ENCODE results near the gene AGTR1. TPM values are rescaled to one million over a fixed set of nuclear protein-coding genes. Genes with fewer than 3 reads are reported as not detected.

Gene AGTR1
- polyA plus RNA-seq, 1 experiment = 0.98 TPM

- ChIA-PET CTCF (no interaction called here), POLR2A (no interaction called here)
- Histone ChIP-seq H3K4me3 (ENCODE audit: low read depth, low read length) (no peak overlapping the region), H3K27me3 (ENCODE audit: control insufficient read depth, insufficient read depth, low read length) (no peaks in the 10 kb centered on the region), H3K36me3 (ENCODE audit: control insufficient read depth, insufficient read depth, low read length) (no peaks in the 10 kb centered on the region)
- DNase-seq (ENCODE audit: low read depth) = no peak
- no peak for TF ChIP-seq CTCF (IDR thresholded peaks at IDR 0.05; ENCODE audit: insufficient read depth, low read depth, low read length)
These were observed 91.4 kb downstream of the AGTR1 start for GRCh38 chr3:148789146-148789545.

- POLR2A ChIA-PET = no interaction called here
These were observed 92.2 kb downstream of the AGTR1 start for GRCh38 chr3:148789906-148790305.

GRCh38 chr3:148790370-148790769 is 92.7 kb downstream of the AGTR1 start:
- no peak for TF ChIP-seq CTCF (IDR thresholded peaks at IDR 0.05; ENCODE audit: insufficient read depth, low read depth, low read length)
- Histone ChIP-seq H3K36me3 (ENCODE audit: control insufficient read depth, insufficient read depth, low read length) (no peaks in the 10 kb centered on the region), H3K4me3 (ENCODE audit: low read depth, low read length) (no peak overlapping the region), H3K27me3 (ENCODE audit: control insufficient read depth, insufficient read depth, low read length) (no peaks in the 10 kb centered on the region)
- ChIA-PET CTCF (no interaction called here), POLR2A (no interaction called here)
- no peak for DNase-seq (ENCODE audit: low read depth)

More at GRCh38 chr3:148789906-148790305, 92.2 kb downstream of the AGTR1 start:
- Histone ChIP-seq H3K27me3 (ENCODE audit: control insufficient read depth, insufficient read depth, low read length) (no peaks in the 10 kb centered on the region), H3K4me3 (ENCODE audit: low read depth, low read length) (no peak overlapping the region), H3K36me3 (ENCODE audit: control insufficient read depth, insufficient read depth, low read length) (no peaks in the 10 kb centered on the region)
- CTCF ChIA-PET = no interaction called here
- DNase-seq (ENCODE audit: low read depth) = no peak
- no peak for TF ChIP-seq CTCF (IDR thresholded peaks at IDR 0.05; ENCODE audit: insufficient read depth, low read depth, low read length)

GRCh38 chr3:148790851-148791735 is 93.4 kb downstream of the AGTR1 start:
- Histone ChIP-seq H3K36me3 (ENCODE audit: control insufficient read depth, insufficient read depth, low read length) (no peaks in the 10 kb centered on the region), H3K27me3 (ENCODE audit: control insufficient read depth, insufficient read depth, low read length) (no peaks in the 10 kb centered on the region), H3K4me3 (ENCODE audit: low read depth, low read length) (no peak overlapping the region)
- CTCF ChIA-PET = no interaction called here
- POLR2A ChIA-PET = no interaction called here
- no peak for DNase-seq (ENCODE audit: low read depth)
- TF ChIP-seq CTCF (IDR thresholded peaks at IDR 0.05; ENCODE audit: insufficient read depth, low read depth, low read length) = no peak

- Histone ChIP-seq H3K27me3 (ENCODE audit: control insufficient read depth, insufficient read depth, low read length) (no peaks in the 10 kb centered on the region), H3K36me3 (ENCODE audit: control insufficient read depth, insufficient read depth, low read length) (no peaks in the 10 kb centered on the region), H3K4me3 (ENCODE audit: low read depth, low read length) (no peak overlapping the region)
- DNase-seq (ENCODE audit: low read depth) = no peak
- ChIA-PET POLR2A (no interaction called here), CTCF (no interaction called here)
- no peak for TF ChIP-seq CTCF (IDR thresholded peaks at IDR 0.05; ENCODE audit: insufficient read depth, low read depth, low read length)
These were observed 94.2 kb downstream of the AGTR1 start for GRCh38 chr3:148791920-148792319.
